SIG-M5 (cell line): ENCODE results near the gene JAML.

Source experiments
- DNase-seq: peaks from one replicate; lab custom pipeline; 2025; lab: John Stamatoyannopoulos, UW

Gene JAML

DNA sequence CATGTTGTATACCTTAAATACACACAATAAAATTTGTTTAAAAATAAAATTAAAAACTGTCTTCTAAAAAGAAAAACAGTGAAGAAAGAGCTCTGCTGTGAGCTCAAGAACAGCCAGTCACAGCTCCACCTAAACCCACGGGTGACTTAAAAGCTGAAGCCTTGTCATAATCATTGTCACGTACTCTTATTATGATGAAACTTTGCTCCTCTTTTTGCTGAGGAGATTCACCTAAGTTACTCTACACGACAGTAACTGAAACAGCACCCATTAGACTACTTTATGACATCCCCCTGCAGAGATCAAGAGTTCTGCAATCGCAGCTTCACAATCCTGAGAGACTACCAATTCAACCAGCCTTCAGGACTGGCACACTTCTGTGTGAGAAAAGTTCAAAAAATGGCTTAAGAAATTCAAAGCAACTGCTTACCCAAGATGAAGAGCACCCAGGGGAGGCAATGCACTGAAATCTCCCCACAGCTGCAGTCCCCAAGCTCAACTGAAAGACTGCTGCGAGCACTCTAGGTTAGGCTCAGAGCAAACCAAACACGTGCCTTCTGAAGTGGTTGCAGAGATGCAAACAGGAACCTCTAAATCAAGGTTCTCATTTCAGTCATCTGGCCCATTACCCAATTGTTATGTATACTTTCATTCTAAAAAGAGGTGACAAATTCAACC is at the start of gene JAML:
JAML (minus strand) TSS at position 501 of the 678 bp plus-strand sequence. CDS start 10,145 bp downstream, outside the sequence.
- no peak for DNase-seq

GRCh38 chr11:118274186-118274585 is 49.4 kb upstream of the JAML start:
- no peak for DNase-seq

DNA sequence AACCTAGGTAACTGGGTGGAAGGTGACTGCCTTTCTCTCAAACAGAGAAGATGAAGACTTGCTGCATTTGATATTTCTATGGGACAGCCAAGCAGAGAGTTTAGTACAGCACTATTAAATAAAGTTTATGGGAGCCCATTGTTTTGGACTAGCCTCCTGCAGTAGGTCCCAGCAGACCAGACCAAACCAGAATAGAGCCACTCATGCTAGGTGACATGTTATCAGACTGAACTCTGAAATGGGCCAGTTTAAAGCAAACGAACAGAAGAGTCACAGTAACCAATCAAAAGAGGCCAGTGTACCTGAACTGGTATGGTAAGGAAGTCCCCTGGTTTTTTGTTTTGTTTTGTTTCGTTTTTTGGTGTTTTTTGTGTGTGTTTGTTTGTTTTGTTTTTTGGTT is 47.2 kb upstream of the JAML start:
- DNase-seq = no peak

DNA sequence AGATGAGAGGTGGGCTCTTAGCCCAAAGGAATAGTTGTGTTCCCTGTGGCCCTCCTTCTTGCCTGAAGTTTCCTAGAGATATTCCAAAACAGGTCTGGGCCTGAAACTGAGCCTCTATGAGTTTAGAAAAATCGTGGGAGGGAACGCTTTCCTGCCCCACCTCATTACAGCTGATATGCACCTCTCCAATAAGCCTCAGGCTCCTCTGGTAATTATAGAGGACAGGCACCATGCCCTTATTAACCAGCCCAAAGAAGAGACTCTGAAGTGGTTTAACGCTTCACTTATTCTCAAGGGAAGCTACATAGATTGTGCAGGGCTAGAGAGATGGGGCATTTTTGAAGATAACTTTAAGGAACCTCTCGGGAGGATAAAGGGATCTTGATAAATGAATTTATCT is 42.7 kb upstream of the JAML start:
- DNase-seq = no peak

DNA sequence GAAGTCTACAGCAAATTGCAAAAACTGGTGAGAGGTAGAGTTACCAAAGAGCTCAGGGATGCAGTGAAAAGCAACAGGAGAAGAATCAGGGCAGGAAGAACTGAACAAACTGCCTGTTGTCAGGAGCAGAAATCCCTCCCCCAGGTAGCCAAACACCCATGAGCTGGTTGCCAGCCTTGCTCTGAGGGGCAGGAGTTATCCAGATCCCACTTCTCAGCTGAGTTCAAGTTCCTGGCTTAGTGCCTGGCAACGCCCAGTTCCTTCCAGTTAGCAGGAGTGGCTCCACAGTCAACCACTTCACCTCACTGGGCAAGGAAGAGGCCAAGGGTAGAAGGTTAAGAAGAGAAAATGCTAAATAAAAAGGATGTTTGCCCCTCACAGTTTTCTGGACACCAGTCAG is 41.1 kb upstream of the JAML start:
- no peak for DNase-seq

DNA sequence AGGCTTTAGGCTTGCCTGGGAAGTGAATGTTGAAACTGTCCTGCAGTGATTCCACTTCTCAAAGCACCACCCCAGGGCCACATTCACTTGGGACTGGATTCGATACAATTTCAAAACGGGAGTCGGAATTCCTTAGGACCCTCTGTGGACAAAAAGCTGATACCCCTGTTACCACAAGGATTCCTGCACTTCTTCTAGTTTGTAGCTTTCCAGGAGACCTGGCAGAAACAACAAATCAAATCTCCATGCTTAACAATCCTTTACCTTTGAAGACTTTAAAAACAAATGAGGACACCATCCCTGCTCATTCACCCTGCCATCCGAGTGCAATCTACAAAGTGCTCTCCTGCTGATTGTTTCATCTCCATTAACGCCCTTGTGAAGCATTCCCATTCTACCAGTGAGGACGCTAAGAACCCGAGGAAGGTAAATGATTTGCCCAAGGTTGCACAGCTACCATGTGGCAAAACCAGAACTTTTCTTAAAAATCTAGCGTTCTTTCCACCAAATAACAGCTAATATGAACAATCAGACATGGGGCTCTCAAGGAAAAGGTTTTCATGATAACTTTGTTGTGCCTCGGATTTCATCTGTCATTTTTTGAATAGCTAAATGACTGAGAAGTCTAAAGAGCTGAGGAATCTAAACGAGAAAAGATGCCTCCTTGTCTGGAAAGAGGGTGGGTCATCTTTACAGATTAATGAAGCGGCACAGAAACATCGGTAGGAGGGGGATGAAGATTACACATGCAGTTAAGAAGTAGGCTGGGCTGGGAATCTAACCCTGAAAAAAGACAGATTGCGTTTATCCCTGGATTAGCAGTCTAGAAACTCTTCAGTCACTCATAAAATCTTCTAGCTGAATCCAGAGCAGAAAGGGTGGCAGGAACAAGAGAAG is 40.0 kb upstream of the JAML start:
- DNase-seq = no peak

DNA sequence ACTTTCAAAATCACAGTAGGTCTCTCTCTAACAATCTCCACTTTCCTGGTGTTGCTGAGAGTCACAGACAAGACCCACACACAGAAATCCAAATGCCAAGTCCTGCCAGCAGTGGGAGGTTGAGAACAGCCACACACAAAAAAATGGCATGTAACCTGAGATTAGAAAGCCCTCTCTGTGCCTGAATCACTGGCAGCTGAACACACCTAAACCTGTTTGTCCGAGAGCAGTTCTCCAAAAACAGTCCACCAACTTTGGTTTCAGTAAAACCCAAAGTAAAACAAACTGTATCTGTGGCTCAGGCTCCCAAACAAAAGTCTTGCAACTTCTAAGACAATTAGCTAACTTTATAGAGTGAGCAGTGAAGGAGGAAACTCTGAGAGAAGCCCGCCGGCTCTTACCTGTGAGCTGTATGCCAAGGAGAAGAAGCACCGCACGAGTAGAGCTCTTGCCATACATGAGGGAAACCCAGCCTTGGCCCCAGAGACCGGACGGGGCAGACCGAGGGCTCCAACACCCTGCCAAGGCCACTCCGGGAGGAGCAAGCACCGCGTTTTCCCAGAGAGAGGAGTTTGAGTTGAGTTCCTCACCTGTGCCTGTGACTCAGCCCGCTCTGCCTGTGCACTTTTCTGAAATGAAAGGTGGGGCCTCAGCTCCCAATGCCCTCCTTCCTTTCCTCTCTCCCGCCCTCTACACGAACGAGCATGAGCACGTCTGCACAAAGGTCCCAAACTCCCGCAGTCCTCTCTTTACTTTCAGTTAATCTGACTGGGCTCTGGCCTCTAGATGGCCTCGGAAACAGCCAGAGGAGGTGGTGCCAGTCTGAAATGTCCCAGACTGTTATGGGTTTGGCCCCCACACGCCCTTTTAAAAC is 39.1 kb upstream of the JAML start, which contains the start of gene MPZL2:
MPZL2 (minus strand) TSS at position 603 of the 874 bp plus-strand sequence; CDS start at position 459, 144 bp downstream.
- no peak for DNase-seq

DNA sequence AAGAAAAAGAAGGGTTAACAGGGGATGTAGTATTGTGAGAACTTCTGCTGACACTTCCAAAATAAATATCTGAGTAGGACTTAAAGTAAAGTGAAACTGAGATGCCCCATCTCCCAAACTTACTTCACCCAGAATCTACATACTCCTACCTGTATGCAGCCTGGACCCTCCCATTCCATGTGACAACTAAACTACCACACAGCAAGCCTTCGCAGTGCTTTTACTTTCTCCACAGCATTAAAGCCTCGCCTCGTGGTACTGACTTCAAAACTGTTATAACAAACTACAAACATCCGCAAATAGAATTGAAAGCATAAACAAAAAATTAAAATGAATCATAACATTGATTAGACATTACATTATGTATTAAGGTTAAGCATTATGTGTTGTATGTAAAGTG is 38.3 kb upstream of the JAML start:
- DNase-seq = no peak

DNA sequence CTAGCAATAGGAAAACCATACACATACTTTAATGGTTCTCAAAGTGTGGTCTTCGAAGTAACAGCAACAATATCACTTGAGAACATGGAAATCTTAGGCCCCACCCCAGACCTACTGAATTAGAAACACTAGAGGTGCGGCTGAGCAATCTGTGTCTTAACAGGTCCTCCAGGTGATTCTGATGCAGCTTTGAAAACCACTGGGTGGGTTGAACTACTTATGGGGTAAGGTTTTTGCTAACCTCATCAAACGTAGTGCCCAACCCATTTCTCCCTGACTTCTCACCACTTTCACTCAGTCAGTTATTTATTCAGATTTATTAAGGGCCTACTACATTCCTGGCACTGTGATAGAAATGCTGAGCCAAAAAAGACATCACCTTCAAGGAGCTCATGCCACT is 35.5 kb upstream of the JAML start:
- DNase-seq = no peak

- DNase-seq = no peak
Measured at GRCh38 chr11:118259138-118259537, 34.3 kb upstream of the JAML start.

- DNase-seq = no peak
Measured at GRCh38 chr11:118258410-118258809, 33.6 kb upstream of the JAML start.

GRCh38 chr11:118252688-118253087 is 27.9 kb upstream of the JAML start:
- no peak for DNase-seq

DNA sequence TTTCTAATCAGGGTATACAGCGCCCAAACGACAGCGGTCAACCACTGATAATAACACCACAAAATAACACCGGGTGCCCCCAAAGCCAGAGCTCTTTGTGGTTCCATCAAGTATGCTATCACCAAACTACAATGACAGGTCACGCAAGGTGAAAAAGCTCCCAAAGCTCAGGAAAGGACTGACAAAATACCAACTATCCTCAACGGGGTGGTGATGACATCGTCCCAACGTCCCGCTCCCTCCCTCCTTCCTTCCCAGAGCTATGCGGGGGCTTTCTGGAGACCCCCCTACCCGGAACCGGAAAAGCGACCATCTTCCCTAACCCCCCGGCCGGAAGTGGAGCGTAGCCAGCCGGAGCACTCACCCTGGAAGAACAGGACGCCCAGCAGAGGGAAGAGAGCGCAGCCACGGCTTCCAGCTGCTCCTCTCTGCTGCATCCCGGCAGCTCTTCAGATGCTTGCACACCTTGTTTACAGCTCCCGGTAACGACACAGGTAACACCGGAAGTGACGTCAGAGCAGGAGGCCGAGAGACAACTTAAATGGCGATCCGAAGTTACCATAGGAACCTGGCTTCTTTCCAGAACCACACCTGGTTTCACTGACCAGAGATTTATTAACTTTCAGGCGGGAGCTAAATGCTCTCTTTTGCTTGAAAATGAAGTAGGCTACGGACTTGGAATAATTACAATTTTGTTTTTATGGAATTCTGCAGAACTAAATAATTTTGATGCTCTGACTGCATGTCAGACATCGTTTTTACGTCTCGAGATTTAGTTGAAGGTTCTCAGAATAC is 27.2 kb upstream of the JAML start, which contains the start of gene MPZL3:
MPZL3 (minus strand) TSS at position 508 of the 795 bp plus-strand sequence; CDS start at position 437, 71 bp downstream.
- no peak for DNase-seq

DNA sequence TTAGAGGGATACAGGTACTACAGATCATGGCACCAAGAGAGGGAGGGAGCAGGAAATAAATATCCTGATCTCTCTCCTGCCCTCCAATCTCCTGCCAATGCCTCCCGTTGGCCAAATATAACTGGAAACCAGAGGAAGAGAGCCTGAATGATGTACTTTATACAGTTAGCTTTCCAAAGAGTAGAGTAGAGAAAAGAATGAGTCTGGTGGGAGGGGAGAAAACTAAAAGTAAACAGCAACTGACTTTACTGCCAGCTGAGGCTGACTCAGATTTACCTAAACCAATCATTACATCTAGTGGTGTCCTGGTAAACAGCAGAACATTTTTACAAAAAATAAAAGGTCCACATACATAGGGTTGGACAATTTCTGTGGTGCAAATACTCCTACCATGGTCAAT is 22.2 kb upstream of the JAML start:
- no peak for DNase-seq

GRCh38 chr11:118245936-118246562 is 21.2 kb upstream of the JAML start:
- no peak for DNase-seq

DNA sequence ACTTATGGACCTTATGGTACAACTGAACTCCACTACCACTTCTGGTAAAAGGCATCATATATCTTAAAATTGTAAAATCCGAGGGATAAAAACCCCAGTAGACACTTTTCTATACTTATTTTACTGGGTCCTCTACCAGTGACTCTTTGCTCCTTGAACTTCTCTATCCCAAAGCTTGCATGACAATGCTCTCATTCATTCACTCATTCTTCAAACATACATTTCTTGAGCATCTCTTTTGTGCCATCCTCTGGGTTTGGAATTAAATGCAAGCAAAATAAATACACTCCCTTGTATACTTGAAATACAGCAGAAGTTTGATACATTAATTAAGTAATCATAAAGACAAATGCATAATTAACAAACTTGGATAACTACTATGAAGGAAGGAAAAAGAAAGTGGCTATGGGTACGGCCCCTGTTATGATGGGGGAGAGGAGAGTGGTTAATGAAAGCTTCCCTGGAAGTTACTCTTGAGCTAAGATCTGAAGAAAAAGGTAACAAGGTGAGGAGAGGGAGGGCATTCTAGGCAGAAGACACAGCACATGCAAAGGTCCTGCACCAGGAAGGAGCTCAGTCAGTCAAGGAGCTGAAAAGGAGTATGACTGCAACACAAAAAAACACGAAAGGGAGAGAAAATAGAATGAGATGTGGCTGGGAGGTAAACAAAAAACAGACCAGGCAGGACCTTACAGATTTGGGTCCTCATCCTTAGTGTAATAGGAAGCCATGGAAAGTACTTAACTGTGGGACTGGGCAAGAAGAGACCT is 19.4 kb upstream of the JAML start:
- no peak for DNase-seq

DNA sequence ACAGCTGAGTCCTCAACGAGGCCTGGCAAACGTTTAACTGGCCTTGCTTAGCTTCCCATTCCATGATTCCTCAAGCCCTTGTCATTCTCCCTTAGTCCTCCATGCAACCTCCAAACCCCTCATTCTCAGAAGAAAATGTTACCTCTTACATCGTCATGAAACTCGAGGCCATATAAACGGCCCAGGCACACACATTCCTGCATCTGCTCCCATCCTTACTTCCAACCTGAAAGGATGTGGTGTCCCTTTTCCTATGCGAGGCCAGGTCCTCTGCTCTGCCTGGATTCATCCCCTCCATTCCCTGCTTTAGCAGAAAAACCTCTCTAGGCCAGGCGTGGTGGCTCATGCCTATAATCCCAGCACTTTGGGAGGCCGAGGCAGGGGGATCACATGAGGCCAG is 18.4 kb upstream of the JAML start:
- no peak for DNase-seq

DNA sequence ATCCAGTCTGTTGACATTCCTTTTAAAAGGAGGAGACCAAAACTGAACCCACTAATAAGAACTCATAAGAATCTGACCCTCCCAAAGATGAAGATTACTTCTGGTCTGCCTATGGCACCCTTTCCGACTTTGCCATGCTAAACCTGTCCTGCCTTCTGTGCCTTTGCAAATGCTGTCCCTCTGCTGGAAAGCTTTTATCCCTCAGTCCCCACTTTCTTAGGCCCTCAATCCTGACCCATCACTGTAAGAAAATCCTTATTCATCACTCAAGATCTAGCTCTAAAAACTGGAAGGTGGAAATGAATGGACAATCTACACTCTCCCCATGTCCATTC is 16.9 kb upstream of the JAML start:
- DNase-seq = no peak

DNA sequence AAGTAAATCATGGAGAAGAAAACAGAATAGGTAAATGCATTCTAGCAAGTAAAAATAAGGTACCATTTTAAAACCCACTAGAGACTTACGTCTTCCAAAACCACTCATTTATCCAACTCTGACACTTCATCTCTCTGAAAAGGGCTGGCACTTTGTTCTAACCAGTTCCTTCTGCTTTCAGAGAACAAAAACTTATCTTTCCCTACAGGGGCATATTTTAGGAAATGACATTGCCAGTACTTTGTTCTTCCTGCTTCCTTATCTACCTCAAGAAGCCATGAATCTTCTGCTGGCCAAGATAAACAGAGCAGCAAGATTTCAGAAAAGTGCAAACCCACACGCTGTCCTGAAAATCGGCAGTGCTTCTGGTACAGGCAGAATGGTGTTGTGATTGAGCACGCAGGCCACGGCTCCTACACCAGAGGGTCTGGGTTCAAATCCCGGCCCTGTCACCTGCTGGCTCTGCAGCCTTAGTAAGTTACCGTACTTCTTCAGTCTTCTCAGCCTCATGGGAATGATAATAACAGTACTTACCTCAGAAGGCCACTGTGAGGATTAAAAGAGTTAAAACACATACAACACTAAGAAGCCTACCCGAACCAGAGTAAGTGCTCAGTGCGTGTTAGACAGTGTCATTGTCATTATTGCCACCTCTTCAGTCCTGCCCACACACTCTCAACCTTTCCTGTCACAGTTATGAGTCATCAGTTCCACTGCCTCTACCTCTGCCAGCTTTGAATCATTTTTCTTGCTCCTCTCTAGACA is 16.4 kb upstream of the JAML start:
- DNase-seq = peak; percentile 32
